ENCODE measurements around the gene VWCE.
"Not testable (repeated sequence)": the region's sequence is repeated elsewhere in the genome, so short reads cannot be mapped to it uniquely, and the experiment has no call there.

- TF ChIP-seq CTCF, POLR2A (IDR thresholded peaks at IDR 0.05): not testable (repeated sequence)
Measured at GRCh38 chr11:61231585-61231984, 63.5 kb downstream of the VWCE start.
